PC-9 (cell line): Measurements from ENCODE around the gene NINJ1. TPM values are rescaled to one million over a fixed set of nuclear protein-coding genes. Genes with fewer than 3 reads are reported as not detected.

Experiments used
- BruUV-seq: library from RNA; stranded (reverse); fragments of 400-500 nt; replicated peaks from 2 replicates; lab custom pipeline; 2021; lab: Mats Ljungman, UMichigan
- CTCF ChIA-PET: fragments of 300-600 bp; sonication (Branson Sonifier 250); formaldehyde crosslinking; loops from one replicate; lab custom pipeline; 2022; ENCODE audit warnings: antibody characterized with exemption; lab: Charles Lee
- POLR2A ChIA-PET: fragments of 300-600 bp; sonication (Branson Sonifier 250); formaldehyde crosslinking; loops from one replicate; lab custom pipeline; 2022; ENCODE audit warnings: antibody characterized with exemption; ENCODE audit not compliant: unreplicated experiment; lab: Charles Lee
- DNase-seq, 2 experiments: peaks; one replicate each; pipeline versions ENCODE4 v3.0.0 to v3.0.0-alpha.2; 2015 to 2022; ENCODE audit warnings: mixed read lengths in 1 of 2
- H2AFZ ChIP-seq: fragments of 200-600 bp; sonication (generic); 2 replicates; pipeline ENCODE4 v1.8.1; 2017; ENCODE audit warnings: antibody characterized with exemption
- H3F3A ChIP-seq: fragments of 200-600 bp; sonication (generic); 2 replicates; pipeline ENCODE4 v1.8.1; 2017; ENCODE audit warnings: antibody characterized with exemption, mild to moderate bottlenecking, low read depth; ENCODE audit not compliant: insufficient read depth
- H3K27ac ChIP-seq: fragments of 200-600 bp; sonication (generic); 2 replicates; pipeline ENCODE4 v1.6.1; 2016; ENCODE audit warnings: mixed run types
- H3K27me3 ChIP-seq: fragments of 200-600 bp; sonication (generic); 2 replicates; pipeline ENCODE4 v1.6.1; 2016; ENCODE audit warnings: low read depth, mixed run types; ENCODE audit not compliant: insufficient read depth
- H3K36me3 ChIP-seq: fragments of 200-600 bp; sonication (generic); 2 replicates; pipeline ENCODE4 v1.6.1; 2016; ENCODE audit warnings: low read depth, mixed run types
- H3K4me1 ChIP-seq: fragments of 200-600 bp; sonication (generic); replicated peaks from 2 replicates; pipeline ENCODE4 v1.6.1; 2016; ENCODE audit warnings: mixed run types; ENCODE audit not compliant: insufficient read depth
- H3K4me2 ChIP-seq: fragments of 200-600 bp; sonication (generic); 2 replicates; pipeline ENCODE4 v1.6.1; 2017; ENCODE audit warnings: mixed run types
- H3K4me3 ChIP-seq: fragments of 200-600 bp; sonication (generic); 2 replicates; pipeline ENCODE4 v1.6.1; 2016; ENCODE audit warnings: mixed run types
- H3K79me2 ChIP-seq: fragments of 200-600 bp; sonication (generic); 2 replicates; pipeline ENCODE4 v1.6.1; 2017; ENCODE audit warnings: low read depth, mixed run types
- H3K9me2 ChIP-seq: fragments of 200-600 bp; sonication (generic); 2 replicates; pipeline ENCODE4 v1.8.1; 2017; ENCODE audit warnings: mild to moderate bottlenecking; ENCODE audit not compliant: insufficient read depth
- H3K9me3 ChIP-seq: fragments of 200-600 bp; sonication (generic); 2 replicates; pipeline ENCODE4 v1.8.1; 2016; ENCODE audit warnings: low read depth; ENCODE audit not compliant: insufficient read depth
- H4K20me1 ChIP-seq: fragments of 200-600 bp; sonication (generic); 2 replicates; pipeline ENCODE4 v1.8.1; 2017; ENCODE audit not compliant: insufficient read depth
- EZH2 ChIP-seq: fragments of 200-600 bp; sonication (generic); IDR thresholded peaks from 2 replicates; pipeline ENCODE4 v1.8.0; 2017; ENCODE audit warnings: antibody characterized with exemption, low read depth
- intact Hi-C: fragments of 100-400 bp; cut with micrococcal nuclease; formaldehyde crosslinking; loops from one replicate; pipeline ENCODE4 v1.10.0; 2022; ENCODE audit not compliant: unreplicated experiment
- total RNA-seq: library from RNA; stranded (reverse); gene quantifications from 2 replicates; pipeline ENCODE4 v1.2.3, GENCODE V29; 2021
- TF ChIP-seq, protein P1 (sequence below): fragments of 200-600 bp; sonication (generic); conservative IDR thresholded peaks from 2 replicates; pipeline ENCODE4 v1.6.1; 2017; ENCODE audit warnings: mixed run types, antibody characterized with exemption, mild to moderate bottlenecking, moderate library complexity

The NINJ1 gene
- total RNA-seq, 1 experiment from 2014 or later, result 115 TPM

DNA sequence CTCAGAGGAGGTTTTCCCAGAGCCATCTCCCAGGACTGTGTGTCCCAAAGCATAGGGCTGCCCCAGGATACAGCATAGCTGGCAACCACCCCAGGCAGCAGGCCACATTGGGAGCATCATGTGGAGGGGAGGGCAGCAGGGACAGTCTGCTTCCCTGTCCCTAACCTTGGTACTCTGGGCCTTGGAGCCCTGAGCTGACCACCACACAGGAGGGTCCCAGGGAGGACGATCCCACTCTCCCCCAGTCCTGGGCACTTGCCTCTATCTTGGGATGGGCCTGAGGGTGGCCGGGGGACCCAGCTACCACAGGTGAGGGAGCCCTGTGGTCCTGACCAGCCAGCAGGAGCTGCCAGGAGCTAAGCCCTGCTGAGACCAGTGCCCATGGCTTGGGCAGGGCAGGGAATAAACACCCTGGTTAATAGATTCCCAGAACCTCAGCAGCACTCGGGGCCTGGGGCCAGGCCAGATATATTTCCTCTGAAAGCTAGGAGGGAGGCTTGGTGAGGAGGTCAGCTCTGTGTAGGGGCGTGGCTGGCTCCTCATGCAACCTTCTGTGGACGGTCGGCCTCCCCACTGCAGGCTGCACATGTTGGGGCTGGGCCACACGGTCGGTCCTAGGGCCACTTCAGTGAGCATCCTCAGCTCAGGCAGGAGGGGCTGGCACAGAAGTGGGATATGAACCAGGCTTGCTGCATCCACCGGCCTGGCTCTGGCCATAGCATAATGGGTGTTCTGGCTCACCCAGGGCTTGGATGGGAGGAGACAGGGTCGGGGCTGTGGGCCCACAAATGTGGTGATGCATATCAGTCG is 4.2 kb downstream of the NINJ1 start:
- no peak overlapping the region for H3K4me2 ChIP-seq
- POLR2A ChIA-PET, result interaction anchor here (0.6 kb wide), 2 partner anchors 34 to 1013 kb away, joined by 3 read pairs; partner anchors contain the start of gene CARD19

DNA sequence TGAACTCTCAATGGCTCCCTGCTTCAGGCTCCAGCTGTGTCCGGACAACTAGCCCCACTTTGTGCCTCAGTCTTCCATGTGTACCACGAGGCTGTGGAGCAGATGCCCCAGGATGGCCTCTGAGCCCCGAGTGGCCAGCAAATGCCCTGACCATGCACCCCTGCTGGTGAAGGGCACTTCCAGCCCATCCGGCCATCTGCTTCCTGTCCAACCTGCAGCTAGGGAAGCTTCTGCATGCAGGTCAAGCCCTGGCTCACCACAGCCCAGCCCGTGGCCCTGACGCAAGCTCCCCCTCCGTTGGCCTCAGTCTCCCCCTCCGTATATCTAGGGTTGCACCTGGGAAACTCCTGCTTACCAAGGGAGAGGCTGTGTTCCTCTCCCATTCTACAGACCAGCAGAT is 4.8 kb downstream of the NINJ1 start:
- Histone ChIP-seq H3K9me3 (no peaks in the 10 kb centered on the region), H2AFZ (no peak overlapping the region), H3K4me1 (peaks cover 19% of the 10 kb centered on the region), H3K4me2 (no peak overlapping the region), H3K27ac (no peak overlapping the region), H4K20me1 (peaks cover 37% of the 10 kb centered on the region), H3K79me2 (peaks cover 66% of the 10 kb centered on the region), H3K9me2 (no peaks in the 10 kb centered on the region), H3K27me3 (no peaks in the 10 kb centered on the region), H3F3A (peaks cover 14% of the 10 kb centered on the region; the same call in 1 of the 2 replicates), H3K36me3 (0 out of 2 replicates have a peak, but pooled peaks cover 7% of the 10 kb centered on the region), H3K4me3 (no peak overlapping the region)
- BruUV-seq, result no TSS peak
- no peak for DNase-seq
- intact Hi-C loops, result no loop called here
- no peak for TF ChIP-seq EZH2
- TF ChIP-seq, protein P1, sequence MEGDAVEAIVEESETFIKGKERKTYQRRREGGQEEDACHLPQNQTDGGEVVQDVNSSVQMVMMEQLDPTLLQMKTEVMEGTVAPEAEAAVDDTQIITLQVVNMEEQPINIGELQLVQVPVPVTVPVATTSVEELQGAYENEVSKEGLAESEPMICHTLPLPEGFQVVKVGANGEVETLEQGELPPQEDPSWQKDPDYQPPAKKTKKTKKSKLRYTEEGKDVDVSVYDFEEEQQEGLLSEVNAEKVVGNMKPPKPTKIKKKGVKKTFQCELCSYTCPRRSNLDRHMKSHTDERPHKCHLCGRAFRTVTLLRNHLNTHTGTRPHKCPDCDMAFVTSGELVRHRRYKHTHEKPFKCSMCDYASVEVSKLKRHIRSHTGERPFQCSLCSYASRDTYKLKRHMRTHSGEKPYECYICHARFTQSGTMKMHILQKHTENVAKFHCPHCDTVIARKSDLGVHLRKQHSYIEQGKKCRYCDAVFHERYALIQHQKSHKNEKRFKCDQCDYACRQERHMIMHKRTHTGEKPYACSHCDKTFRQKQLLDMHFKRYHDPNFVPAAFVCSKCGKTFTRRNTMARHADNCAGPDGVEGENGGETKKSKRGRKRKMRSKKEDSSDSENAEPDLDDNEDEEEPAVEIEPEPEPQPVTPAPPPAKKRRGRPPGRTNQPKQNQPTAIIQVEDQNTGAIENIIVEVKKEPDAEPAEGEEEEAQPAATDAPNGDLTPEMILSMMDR, result no peak
- ChIA-PET POLR2A (interaction anchor here (0.6 kb wide), 1 partner anchor 1012 kb away, joined by 3 read pairs; no protein-coding TSS in a partner anchor), CTCF (no interaction called here)

More for the DNA sequence above, 4.2 kb downstream of the NINJ1 start:
- Histone ChIP-seq H3K27ac (no peak overlapping the region), H4K20me1 (peaks cover 37% of the 10 kb centered on the region), H3K4me1 (peaks cover 22% of the 10 kb centered on the region), H3K9me2 (no peaks in the 10 kb centered on the region), H3K27me3 (no peaks in the 10 kb centered on the region), H3K36me3 (0 out of 2 replicates have a peak, but pooled peaks cover 7% of the 10 kb centered on the region), H3K9me3 (no peaks in the 10 kb centered on the region), H3K79me2 (peaks cover 66% of the 10 kb centered on the region), H3K4me3 (no peak overlapping the region), H2AFZ (no peak overlapping the region), H3F3A (peaks cover 12% of the 10 kb centered on the region; the same call in 1 of the 2 replicates)
- TF ChIP-seq, protein P1, result no peak
- no peak for TF ChIP-seq EZH2
- intact Hi-C loops, result loop anchor here (5.0 kb wide), 1 partner anchor 447 kb away; the partner anchor contains the start of gene PHF2
- CTCF ChIA-PET, result no interaction called here
- no peak for DNase-seq
- BruUV-seq, result no TSS peak

DNA sequence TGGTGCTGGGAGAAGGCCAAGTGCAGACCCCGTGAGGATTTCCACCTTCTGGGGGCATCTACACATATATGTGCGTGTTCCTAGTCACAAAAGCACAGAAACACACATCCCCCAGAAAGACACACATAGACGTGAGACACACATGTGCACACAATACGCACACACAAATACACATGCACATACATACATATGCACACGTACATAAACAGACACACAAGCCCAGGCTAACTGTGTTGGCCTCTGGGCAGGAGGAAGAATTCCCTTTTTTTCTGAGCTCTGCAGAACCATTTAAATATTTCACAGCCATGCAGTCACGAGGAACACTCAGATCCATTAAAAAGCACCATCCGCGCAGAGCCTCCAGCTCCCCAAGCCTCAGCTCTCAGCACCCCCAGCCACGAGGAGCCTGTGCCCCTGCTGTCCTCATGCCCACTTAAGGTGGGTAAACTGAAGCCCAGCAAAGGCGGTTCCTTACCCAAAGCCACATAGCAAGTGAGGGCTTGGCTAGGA is 5.3 kb downstream of the NINJ1 start:
- H3K79me2 ChIP-seq, result peaks cover 65% of the 10 kb centered on the region
- H3K27ac ChIP-seq, result no peak overlapping the region
- ChIA-PET CTCF (no interaction called here), POLR2A (interaction anchor here (0.5 kb wide), 1 partner anchor 17 kb away, joined by 3 read pairs; no protein-coding TSS in a partner anchor)
- H3K9me2 ChIP-seq, result no peaks in the 10 kb centered on the region
- H3K4me2 ChIP-seq, result no peak overlapping the region
- BruUV-seq, result no TSS peak
- TF ChIP-seq EZH2, result no peak
- TF ChIP-seq, protein P1, result no peak
- H3K36me3 ChIP-seq, result 0 out of 2 replicates have a peak, but pooled peaks cover 7% of the 10 kb centered on the region
- no peak overlapping the region for H3K4me3 ChIP-seq
- no peaks in the 10 kb centered on the region for H3K27me3 ChIP-seq
- peaks cover 19% of the 10 kb centered on the region for H3K4me1 ChIP-seq
- no peak for DNase-seq
- H4K20me1 ChIP-seq, result peaks cover 37% of the 10 kb centered on the region
- H3F3A ChIP-seq, result peaks cover 19% of the 10 kb centered on the region; the same call in 1 of the 2 replicates
- intact Hi-C loops, result no loop called here
- H3K9me3 ChIP-seq, result no peaks in the 10 kb centered on the region
- H2AFZ ChIP-seq, result no peak overlapping the region
